Measurements from ENCODE around the gene SPAG16.

Gene SPAG16

GRCh38 chr2:213923543-213923942 lies 639.3 kb downstream of the SPAG16 start:
- no peak for TF ChIP-seq CTCF (conservative IDR thresholded peaks at IDR 0.05; ENCODE audit: low read depth, low read length)
- H3K27ac ChIP-seq = no peak overlapping the region

DNA sequence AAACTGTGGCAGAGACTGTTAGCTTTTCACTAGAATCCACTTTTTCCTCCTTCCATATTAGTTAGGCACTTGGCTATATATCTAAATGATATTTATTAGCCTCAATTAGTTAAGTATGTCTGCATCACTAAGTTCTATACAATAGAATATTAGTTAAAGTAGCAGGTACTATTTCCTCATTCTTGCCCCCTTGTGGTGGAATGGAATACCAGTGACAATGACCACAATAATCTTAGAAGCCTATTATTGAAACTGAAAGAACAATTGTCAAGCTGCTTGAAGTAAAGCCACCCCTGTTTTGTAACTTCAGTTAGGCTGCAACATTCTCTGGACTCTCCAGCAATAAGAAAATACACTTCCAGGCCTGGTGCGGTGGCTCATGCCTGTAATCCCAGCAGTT lies 650.3 kb downstream of the SPAG16 start:
- no peak overlapping the region for H3K4me3 ChIP-seq (IDR thresholded peaks at IDR 0.05; ENCODE audit: insufficient read depth, low read depth, low read length)
- H2AFZ ChIP-seq (ENCODE audit: low read depth) = no peak overlapping the region
- no peak overlapping the region for H3K27ac ChIP-seq
- no peak overlapping the region for H3K4me2 ChIP-seq
- H3K27me3 ChIP-seq (ENCODE audit: insufficient read depth, low read depth) = no peaks in the 10 kb centered on the region
- peak; percentile 60 for TF ChIP-seq CTCF (conservative IDR thresholded peaks at IDR 0.05; ENCODE audit: low read depth, low read length)
- no peaks in the 10 kb centered on the region for H4K20me1 ChIP-seq (ENCODE audit: insufficient read depth)
- no peaks in the 10 kb centered on the region for H3K79me2 ChIP-seq (ENCODE audit: insufficient read depth, low read depth)
- H3K36me3 ChIP-seq (ENCODE audit: insufficient read depth) = no peaks in the 10 kb centered on the region
- H3K4me1 ChIP-seq (ENCODE audit: low read depth, poor library complexity, severe bottlenecking) = peaks cover 6% of the 10 kb centered on the region
- no peak overlapping the region for H3K9ac ChIP-seq

More at GRCh38 chr2:213923543-213923942, 639.3 kb downstream of the SPAG16 start:
- Histone ChIP-seq H3K4me2 (no peak overlapping the region), H3K4me1 (ENCODE audit: low read depth, poor library complexity, severe bottlenecking) (no peaks in the 10 kb centered on the region), H3K27me3 (ENCODE audit: insufficient read depth, low read depth) (no peaks in the 10 kb centered on the region), H3K36me3 (ENCODE audit: insufficient read depth) (no peaks in the 10 kb centered on the region), H3K79me2 (ENCODE audit: insufficient read depth, low read depth) (no peaks in the 10 kb centered on the region), H3K4me3 (IDR thresholded peaks at IDR 0.05; ENCODE audit: insufficient read depth, low read depth, low read length) (no peak overlapping the region), H2AFZ (ENCODE audit: low read depth) (no peak overlapping the region), H4K20me1 (ENCODE audit: insufficient read depth) (no peaks in the 10 kb centered on the region), H3K9ac (no peak overlapping the region)

DNA sequence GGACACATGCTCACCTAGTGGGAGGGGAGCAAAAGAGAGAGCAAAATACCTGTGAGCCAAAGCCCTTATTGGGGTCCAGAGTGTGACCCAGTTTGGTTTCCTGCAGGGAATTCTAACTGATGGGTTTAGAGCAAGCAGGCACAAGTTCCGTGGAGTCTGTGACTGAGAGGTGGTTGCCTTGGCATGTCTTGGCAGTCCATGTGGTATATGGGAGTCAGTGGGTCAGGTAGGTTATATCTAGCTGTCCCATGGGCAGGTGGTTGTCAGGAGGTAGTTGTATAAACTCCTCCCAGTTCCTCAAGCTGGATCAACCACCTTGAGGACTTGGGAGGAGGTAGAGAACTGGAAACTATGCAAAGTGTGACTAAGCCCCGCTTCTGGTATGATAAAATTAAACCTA lies 673.8 kb downstream of the SPAG16 start:
- Histone ChIP-seq H3K4me3 (IDR thresholded peaks at IDR 0.05; ENCODE audit: insufficient read depth, low read depth, low read length) (no peak overlapping the region), H3K4me2 (no peak overlapping the region), H3K79me2 (ENCODE audit: insufficient read depth, low read depth) (no peaks in the 10 kb centered on the region), H3K36me3 (ENCODE audit: insufficient read depth) (no peaks in the 10 kb centered on the region), H2AFZ (ENCODE audit: low read depth) (no peak overlapping the region), H3K4me1 (ENCODE audit: low read depth, poor library complexity, severe bottlenecking) (no peaks in the 10 kb centered on the region), H4K20me1 (ENCODE audit: insufficient read depth) (no peaks in the 10 kb centered on the region), H3K27ac (no peak overlapping the region), H3K9ac (no peak overlapping the region), H3K27me3 (ENCODE audit: insufficient read depth, low read depth) (no peaks in the 10 kb centered on the region)
- no peak for TF ChIP-seq CTCF (conservative IDR thresholded peaks at IDR 0.05; ENCODE audit: low read depth, low read length)

DNA sequence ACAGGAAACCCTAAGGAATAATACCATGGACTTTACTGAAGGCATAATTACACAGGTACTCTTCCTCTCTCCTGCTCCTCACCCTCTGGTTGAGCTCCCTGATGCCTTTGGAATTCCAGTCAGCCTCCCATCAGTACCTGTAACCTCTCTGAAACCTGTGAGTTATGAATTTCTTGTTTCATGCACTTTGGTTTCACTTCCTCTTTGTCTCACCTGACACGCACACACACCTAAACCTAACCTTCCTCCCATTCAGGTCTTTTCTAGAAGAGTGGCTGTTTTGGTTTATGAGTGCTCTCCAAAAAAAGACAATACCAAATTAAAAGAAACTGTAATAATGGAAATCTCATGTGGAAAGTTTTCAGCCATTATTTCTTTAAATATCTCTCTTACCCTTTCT lies 675.3 kb downstream of the SPAG16 start:
- H3K27me3 ChIP-seq (ENCODE audit: insufficient read depth, low read depth) = no peaks in the 10 kb centered on the region
- H4K20me1 ChIP-seq (ENCODE audit: insufficient read depth) = no peaks in the 10 kb centered on the region
- H3K4me1 ChIP-seq (ENCODE audit: low read depth, poor library complexity, severe bottlenecking) = no peaks in the 10 kb centered on the region
- no peak overlapping the region for H3K4me3 ChIP-seq (IDR thresholded peaks at IDR 0.05; ENCODE audit: insufficient read depth, low read depth, low read length)
- no peak for TF ChIP-seq CTCF (conservative IDR thresholded peaks at IDR 0.05; ENCODE audit: low read depth, low read length)
- H3K4me2 ChIP-seq = no peak overlapping the region
- H3K79me2 ChIP-seq (ENCODE audit: insufficient read depth, low read depth) = no peaks in the 10 kb centered on the region
- no peak overlapping the region for H3K9ac ChIP-seq
- H2AFZ ChIP-seq (ENCODE audit: low read depth) = no peak overlapping the region
- H3K27ac ChIP-seq = no peak overlapping the region
- H3K36me3 ChIP-seq (ENCODE audit: insufficient read depth) = no peaks in the 10 kb centered on the region

Data from KMS-11 (cell line).